GM12878 (cell line): ENCODE measurements around the gene MSH6. TPM values are rescaled to one million over a fixed set of nuclear protein-coding genes. Genes with fewer than 3 reads are reported as not detected.

Experiments
- ATAC-seq: fragments of 200-7000 bp; cut with Tn5 transposase; 3 replicates; pipeline ENCODE4 v1.9.1; 2020; ENCODE audit warnings: mild to moderate bottlenecking, moderate library complexity
- BruUV-seq: library from RNA; stranded (reverse); fragments of 400-500 nt; replicated peaks from 2 replicates; lab custom pipeline; 2021; lab: Mats Ljungman, UMichigan
- CTCF ChIA-PET: fragments of 300-600 bp; sonication (Branson Sonifier 250); formaldehyde crosslinking; extraction: SDS; loops from one replicate; lab custom pipeline; 2021; ENCODE audit warnings: inconsistent platforms; lab: Yijun Ruan, JAX
- POLR2A ChIA-PET: fragments of 350-600 bp; formaldehyde crosslinking; extraction: SDS; loops from one replicate; lab custom pipeline; 2021; ENCODE audit warnings: inconsistent platforms; lab: Charles Lee
- RAD21 ChIA-PET: fragments of 300-600 bp; sonication (Branson Sonifier 250); formaldehyde crosslinking; loops from one replicate; lab custom pipeline; 2023; ENCODE audit warnings: antibody characterized with exemption; ENCODE audit not compliant: unreplicated experiment; lab: Charles Lee
- SMC1A ChIA-PET: fragments of 300-600 bp; sonication (Branson Sonifier 250); formaldehyde crosslinking; loops from one replicate; lab custom pipeline; 2023; ENCODE audit not compliant: unreplicated experiment, uncharacterized antibody; lab: Charles Lee
- DNase-seq: peaks from one replicate; pipeline ENCODE4 v3.0.0-alpha.2; 2011; ENCODE audit warnings: low read depth, low spot score
- FAIRE-seq: peaks from 3 replicates; lab custom pipeline; 2011; peaks lifted over from hg19 to GRCh38; lab: Jason Lieb, UNC
- H2AFZ ChIP-seq: 2 replicates; pipeline ENCODE4 v1.6.0; 2011; ENCODE audit warnings: low read depth, low read length, control low read depth; ENCODE audit not compliant: control insufficient read depth
- H3K27ac ChIP-seq: 2 replicates; pipeline ENCODE4 v1.5.1; 2011; ENCODE audit warnings: control low read depth; ENCODE audit not compliant: control insufficient read depth, insufficient read depth
- H3K27me3 ChIP-seq, 2 experiments: replicated peaks in 1 of 2; 2 replicates each; pipeline versions ENCODE4 v1.6.0 to v1.6.1; 2011; ENCODE audit warnings: low read length in 1 of 2; ENCODE audit not compliant: control insufficient read depth in 2 of 2, insufficient read depth in 2 of 2
- H3K36me3 ChIP-seq, 2 experiments: 2 replicates each; pipeline ENCODE4 v1.5.1; 2011; ENCODE audit warnings: low read length in 1 of 2; ENCODE audit not compliant: control insufficient read depth in 2 of 2, insufficient read depth in 2 of 2
- H3K4me1 ChIP-seq: 2 replicates; pipeline ENCODE4 v1.6.1; 2011; ENCODE audit warnings: mild to moderate bottlenecking, low read length, moderate library complexity, mixed read lengths; ENCODE audit not compliant: control insufficient read depth, insufficient read depth
- H3K4me2 ChIP-seq: 2 replicates; pipeline ENCODE4 v1.6.0; 2011; ENCODE audit warnings: control low read depth; ENCODE audit not compliant: control insufficient read depth, insufficient read depth
- H3K4me3 ChIP-seq: fragments of 200-600 bp; sonication (generic); 2 replicates; pipeline ENCODE4 v1.5.1; 2016
- H3K79me2 ChIP-seq: 2 replicates; pipeline ENCODE4 v1.6.0; 2011; ENCODE audit warnings: low read length; ENCODE audit not compliant: control insufficient read depth, insufficient read depth
- H3K9ac ChIP-seq: 2 replicates; pipeline ENCODE4 v1.8.0; 2011; ENCODE audit warnings: low read length, control low read depth, mixed read lengths; ENCODE audit not compliant: control insufficient read depth, insufficient read depth
- H3K9me3 ChIP-seq: replicated peaks from 3 replicates; pipeline ENCODE4 v1.5.1; 2011; ENCODE audit warnings: mild to moderate bottlenecking, low read length; ENCODE audit not compliant: control insufficient read depth, insufficient read depth
- H4K20me1 ChIP-seq: 2 replicates; pipeline ENCODE4 v1.6.0; 2011; ENCODE audit not compliant: control insufficient read depth, insufficient read depth
- BCL11A ChIP-seq: IDR thresholded peaks from 2 replicates; pipeline ENCODE4 v1.6.1; 2011; ENCODE audit warnings: low read depth, low read length
- ELK1 ChIP-seq: IDR thresholded peaks from 2 replicates; pipeline ENCODE4 v1.6.1; 2012; ENCODE audit warnings: low read depth, low read length, improper control_type of control experiment
- ETV6 ChIP-seq, 2 experiments: fragments of 450-650 bp in 1 of 2; IDR thresholded peaks in 1 of 2; conservative IDR thresholded peaks in 1 of 2; 2 replicates each; pipeline ENCODE4 v1.6.1; 2014; ENCODE audit warnings: antibody characterized with exemption in 1 of 2, borderline replicate concordance in 1 of 2, low read depth in 1 of 2, mild to moderate bottlenecking in 1 of 2, moderate library complexity in 1 of 2
- JUNB ChIP-seq: IDR thresholded peaks from 2 replicates; pipeline ENCODE4 v1.6.1; 2016; ENCODE audit warnings: antibody characterized with exemption, mild to moderate bottlenecking
- MXI1 ChIP-seq: fragments of 150-350 bp; IDR thresholded peaks from 2 replicates; pipeline ENCODE4 v1.6.1; 2011; ENCODE audit warnings: low read depth, mild to moderate bottlenecking, inconsistent platforms, low read length, improper control_type of control experiment
- NR2F1 ChIP-seq: fragments of 450-650 bp; conservative IDR thresholded peaks from 2 replicates; pipeline ENCODE4 v1.6.1; 2017; ENCODE audit warnings: mild to moderate bottlenecking
- POLR2AphosphoS5 ChIP-seq: IDR thresholded peaks from 2 replicates; pipeline ENCODE4 v1.6.1; 2011; ENCODE audit warnings: mild to moderate bottlenecking, low read length, inconsistent platforms
- RFX5 ChIP-seq: IDR thresholded peaks from 2 replicates; pipeline ENCODE4 v1.6.1; 2011; ENCODE audit warnings: low read depth, low read length, improper control_type of control experiment
- SP1 ChIP-seq: IDR thresholded peaks from one replicate; pipeline ENCODE4 v1.6.1; 2011; ENCODE audit warnings: low read depth, low read length
- ZBTB11 ChIP-seq: fragments of 450-650 bp; formaldehyde crosslinking; IDR thresholded peaks from 2 replicates; pipeline ENCODE4 v1.5.0; 2022; ENCODE audit warnings: mild to moderate bottlenecking, missing genetic modification characterization
- ZNF384 ChIP-seq: IDR thresholded peaks from 2 replicates; pipeline ENCODE4 v1.6.1; 2012; ENCODE audit warnings: low read depth, mild to moderate bottlenecking, low read length, improper control_type of control experiment, borderline replicate concordance
- WGBS: methylation state at CpG from one replicate; pipeline ENCODE4 v1.1.6; 2016; ENCODE audit warnings: low lambda C conversion rate; ENCODE audit not compliant: insufficient replicate concordance, insufficient coverage; ENCODE audit errors: missing lambda C conversion rate; 5-methylcytosine and 5-hydroxymethylcytosine counted together
- in situ Hi-C: fragments of 300-500 bp; cut with MboI; formaldehyde crosslinking; loops from 9 replicates; pipeline ENCODE4 v1.14.3; 2018; ENCODE audit warnings: mixed read lengths
- intact Hi-C: fragments of 100-400 bp; cut with micrococcal nuclease; formaldehyde crosslinking; loops from one replicate; pipeline ENCODE4 v1.14.2; 2022; ENCODE audit not compliant: unreplicated experiment
- polyA plus RNA-seq, 11 experiments: library from polyadenylated mRNA; depleted of rRNA in 4 of 11; unstranded in 6 of 11; stranded (reverse) in 5 of 11; fragments of >200 nt; fragmentation: Nextera tagmentation in 4 of 11; fragmentation: Illumina TruSeq in 1 of 11; extraction: Ambion mirVana in 4 of 11; extraction: Trizol in 1 of 11; gene quantifications; 1 replicate in 1 of 11; 2 replicates in 10 of 11; pipeline versions ENCODE4 v1.2.1 to v1.2.3, GENCODE V29; 2011 to 2016; ENCODE audit warnings: inconsistent platforms in 2 of 11, missing spikeins in 2 of 11, low read depth in 1 of 11
- total RNA-seq, 4 experiments: library from RNA; depleted of rRNA in 3 of 4; stranded (reverse); fragments of >200 nt in 3 of 4; fragmentation: Illumina TruSeq in 1 of 4; extraction: Trizol in 1 of 4; gene quantifications; 2 replicates each; pipeline versions ENCODE4 v1.2.1 to v1.2.3, GENCODE V29; 2013 to 2021

MSH6 gene
- total and polyA plus RNA-seq, 10 of the 15 experiments (the other 5 are each of a cell fraction or from before 2014, with no cell fraction given) = 12.4 to 108 (median 67.4) TPM

- FAIRE-seq (no peak), ATAC-seq (no peak), DNase-seq (no peak)
- Histone ChIP-seq H3K27ac (no peak overlapping the region), H3K9ac (no peak overlapping the region), H3K4me3 (no peak overlapping the region), H3K9me3 (peaks cover 5% of the 10 kb centered on the region), H3K79me2 (peaks cover 4% of the 10 kb centered on the region), H3K4me2 (no peak overlapping the region), H3K36me3 (peaks cover 23 to 68% of the 10 kb centered on the region in 2 experiments), H3K4me1 (no peaks in the 10 kb centered on the region), H3K27me3 (no peaks in the 10 kb centered on the region), H2AFZ (no peak overlapping the region), H4K20me1 (no peaks in the 10 kb centered on the region)
- in situ Hi-C loops (no loop called here), intact Hi-C loops (no loop called here)
- ChIA-PET POLR2A (no interaction called here), SMC1A (no interaction called here), RAD21 (no interaction called here), CTCF (no interaction called here)
- TF ChIP-seq SP1 = no peak
- TF ChIP-seq MXI1 = no peak
- no peak for TF ChIP-seq ZNF384
- TF ChIP-seq POLR2AphosphoS5 = no peak
- TF ChIP-seq ZBTB11 = no peak
- no peak for TF ChIP-seq RFX5
- no peak for TF ChIP-seq ELK1
- no peak for TF ChIP-seq ETV6 (conservative IDR thresholded peaks at IDR 0.05 in 1 of 2, IDR thresholded peaks at IDR 0.05 in 1 of 2; ENCODE audit: borderline replicate concordance in 1 of 2, low read depth in 1 of 2)
- TF ChIP-seq BCL11A = no peak
- TF ChIP-seq NR2F1 = no peak
- no peak for TF ChIP-seq JUNB
- BruUV-seq = no TSS peak
- WGBS = 82% methylated on average over 6 of the region's 6 CpGs
These were observed 16.2 kb downstream of the MSH6 start for GRCh38 chr2:47799031-47799609.
